Esophagus muscularis mucosa (tissue), 4 donors: ENCODE measurements around the gene CTRB2. TPM values are rescaled to one million over a fixed set of nuclear protein-coding genes. Genes with fewer than 3 reads are reported as not detected.

Source experiments
- DNase-seq: peaks from one replicate; pipeline ENCODE4 v3.0.0-alpha.2; 2017; ENCODE audit errors: extremely low spot score
- H3K27ac ChIP-seq, 4 donors: fragments of 200-600 bp; sonication (generic); replicated peaks in 1 of 4; 1 replicate in 3 of 4; 2 replicates in 1 of 4; pipeline ENCODE4 v1.5.1; 2016 to 2019; ENCODE audit warnings: mild to moderate bottlenecking in 1 of 4
- H3K27me3 ChIP-seq, 4 donors: fragments of 200-600 bp; sonication (generic); one replicate each; pipeline versions ENCODE4 v1.5.1 to v1.6.0; 2016 to 2019
- H3K36me3 ChIP-seq, 4 donors: fragments of 200-600 bp; sonication (generic); one replicate each; pipeline ENCODE4 v1.5.1; 2016 to 2019
- H3K4me1 ChIP-seq, 4 donors: fragments of 200-600 bp; sonication (generic); one replicate each; pipeline ENCODE4 v1.5.1; 2016 to 2019
- H3K4me3 ChIP-seq, 4 donors: fragments of 200-600 bp; sonication (generic); 1 replicate in 2 of 4; 2 replicates in 2 of 4; pipeline ENCODE4 v1.5.1; 2016 to 2019; ENCODE audit warnings: mild to moderate bottlenecking in 4 of 4, moderate library complexity in 1 of 4
- H3K9me3 ChIP-seq, 4 donors: fragments of 200-600 bp; sonication (generic); 1 replicate in 3 of 4; 2 replicates in 1 of 4; pipeline ENCODE4 v1.5.1; 2016 to 2019
- EP300 ChIP-seq: sonication (generic); formaldehyde crosslinking; IDR thresholded peaks from one replicate; pipeline ENCODE4 v1.6.1; 2017; ENCODE audit warnings: antibody characterized with exemption
- POLR2A ChIP-seq: fragments of 450-650 bp; IDR thresholded peaks from one replicate; pipeline ENCODE4 v1.6.1; 2017; ENCODE audit warnings: antibody characterized with exemption, moderate library complexity, mild to moderate bottlenecking, low read depth
- POLR2AphosphoS5 ChIP-seq, 2 donors: sonication (generic); formaldehyde crosslinking; IDR thresholded peaks; one replicate each; pipeline ENCODE4 v1.6.1; 2017; ENCODE audit warnings: antibody characterized with exemption in 2 of 2
- WGBS: methylation state at CpG from one replicate; pipeline ENCODE4 v1.1.5; 2018; 5-methylcytosine and 5-hydroxymethylcytosine counted together
- intact Hi-C: fragments of 100-400 bp; cut with DNase I; formaldehyde crosslinking; loops from one replicate; pipeline ENCODE4 v1.15.1; 2023
- total RNA-seq, 4 donors: library from RNA; depleted of rRNA; stranded (reverse); fragments of >200 nt; gene quantifications; one replicate each; pipeline versions ENCODE4 v1.1.0 to v1.2.1, GENCODE V29; 2016
- TF ChIP-seq, protein P1 (sequence below), 3 experiments: fragments of 200-600 bp in 2 of 3; fragments of 450-650 bp in 1 of 3; sonication (generic) in 2 of 3; IDR thresholded peaks; one replicate each; pipeline ENCODE4 v1.5.1; 2017 to 2019; ENCODE audit warnings: antibody characterized with exemption in 3 of 3, mild to moderate bottlenecking in 2 of 3, moderate library complexity in 1 of 3

The CTRB2 gene
- total RNA-seq, 4 donors from 2014 or later: not detected

DNA sequence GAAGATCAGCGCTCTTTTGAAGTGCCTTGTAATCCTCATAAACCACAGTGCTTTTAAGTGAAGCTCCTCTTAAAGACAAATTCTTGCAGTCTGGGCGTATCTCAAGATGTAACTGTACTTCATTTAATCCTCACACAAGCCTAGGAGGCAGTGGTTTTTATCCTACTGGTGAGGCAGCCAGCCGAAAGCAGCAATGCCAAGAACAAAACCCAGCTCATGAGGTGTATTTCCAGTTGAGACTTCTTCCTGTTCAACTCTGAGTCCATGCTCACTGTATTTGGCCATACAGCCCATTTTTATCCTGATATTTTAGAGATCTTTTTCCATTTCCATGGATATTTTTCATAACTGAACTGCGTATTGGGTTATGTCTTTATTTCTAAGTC is 13.7 kb downstream of the CTRB2 start:
- 95% methylated on average over 4 of the region's 4 CpGs for WGBS
- H3K9me3 ChIP-seq: no peaks in the 10 kb centered on the region
- no peak for DNase-seq
- no peak overlapping the region for H3K4me3 ChIP-seq
- peaks cover 0 to 22% (median 2%) of the 10 kb centered on the region in 4 donors for H3K27me3 ChIP-seq
- H3K36me3 ChIP-seq: no peaks in the 10 kb centered on the region
- peaks cover 0 to 3% (median 0%) of the 10 kb centered on the region in 4 donors for H3K4me1 ChIP-seq
- TF ChIP-seq POLR2AphosphoS5 (IDR thresholded peaks at IDR 0.05) (no peak), EP300 (no peak), POLR2A (no peak)
- TF ChIP-seq, protein P1, sequence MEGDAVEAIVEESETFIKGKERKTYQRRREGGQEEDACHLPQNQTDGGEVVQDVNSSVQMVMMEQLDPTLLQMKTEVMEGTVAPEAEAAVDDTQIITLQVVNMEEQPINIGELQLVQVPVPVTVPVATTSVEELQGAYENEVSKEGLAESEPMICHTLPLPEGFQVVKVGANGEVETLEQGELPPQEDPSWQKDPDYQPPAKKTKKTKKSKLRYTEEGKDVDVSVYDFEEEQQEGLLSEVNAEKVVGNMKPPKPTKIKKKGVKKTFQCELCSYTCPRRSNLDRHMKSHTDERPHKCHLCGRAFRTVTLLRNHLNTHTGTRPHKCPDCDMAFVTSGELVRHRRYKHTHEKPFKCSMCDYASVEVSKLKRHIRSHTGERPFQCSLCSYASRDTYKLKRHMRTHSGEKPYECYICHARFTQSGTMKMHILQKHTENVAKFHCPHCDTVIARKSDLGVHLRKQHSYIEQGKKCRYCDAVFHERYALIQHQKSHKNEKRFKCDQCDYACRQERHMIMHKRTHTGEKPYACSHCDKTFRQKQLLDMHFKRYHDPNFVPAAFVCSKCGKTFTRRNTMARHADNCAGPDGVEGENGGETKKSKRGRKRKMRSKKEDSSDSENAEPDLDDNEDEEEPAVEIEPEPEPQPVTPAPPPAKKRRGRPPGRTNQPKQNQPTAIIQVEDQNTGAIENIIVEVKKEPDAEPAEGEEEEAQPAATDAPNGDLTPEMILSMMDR (IDR thresholded peaks at IDR 0.05): no peak
- H3K27ac ChIP-seq: no peak overlapping the region
- intact Hi-C loops: no loop called here

- intact Hi-C loops: no loop called here
- TF ChIP-seq, protein P1 (IDR thresholded peaks at IDR 0.05): no peak
- TF ChIP-seq POLR2A (no peak), POLR2AphosphoS5 (IDR thresholded peaks at IDR 0.05) (no peak), EP300 (no peak)
- H3K4me1 ChIP-seq: no peaks in the 10 kb centered on the region
- no peak for DNase-seq
- H3K27me3 ChIP-seq: peaks cover 0 to 17% (median 0%) of the 10 kb centered on the region in 4 donors
- no peaks in the 10 kb centered on the region for H3K9me3 ChIP-seq
- 93% methylated on average over 13 of the region's 21 CpGs for WGBS
- H3K27ac ChIP-seq: no peak overlapping the region
- H3K36me3 ChIP-seq: no peaks in the 10 kb centered on the region
- H3K4me3 ChIP-seq: no peak overlapping the region
These were observed 14.2 kb downstream of the CTRB2 start for GRCh38 chr16:75192606-75193264.

DNA sequence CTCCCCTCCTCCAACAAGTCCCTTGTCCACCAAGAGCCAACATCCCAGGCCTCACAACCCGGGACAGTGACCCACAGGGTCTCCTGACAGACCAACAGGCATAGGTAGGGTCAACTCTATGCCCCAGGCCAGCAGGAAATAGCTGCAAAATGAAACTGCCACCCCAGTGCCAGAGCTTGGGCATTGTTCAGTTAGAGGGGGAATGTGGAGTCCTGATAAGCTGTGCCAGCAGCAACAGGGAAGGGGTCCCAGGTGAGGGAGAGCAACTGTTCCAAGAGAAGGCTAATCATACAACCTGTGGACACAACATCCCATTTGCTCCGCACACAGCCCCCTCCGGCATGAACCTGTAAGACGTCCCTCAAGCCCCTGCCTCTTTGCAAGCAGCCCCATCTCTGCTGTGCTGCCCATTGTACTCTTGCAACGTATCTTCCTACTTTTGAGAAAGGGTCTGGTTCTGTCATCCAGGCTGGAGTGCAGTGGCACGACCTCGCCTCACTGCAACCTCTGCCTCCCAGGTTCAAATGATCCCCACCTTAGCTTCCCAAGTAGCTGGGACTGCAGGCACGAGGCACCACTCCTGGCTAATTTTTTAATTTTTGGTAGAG is 17.2 kb downstream of the CTRB2 start:
- Histone ChIP-seq H3K4me3 (no peak overlapping the region), H3K36me3 (no peaks in the 10 kb centered on the region), H3K27me3 (peaks cover 0 to 3% (median 0%) of the 10 kb centered on the region in 4 donors), H3K9me3 (no peaks in the 10 kb centered on the region), H3K27ac (no peak overlapping the region), H3K4me1 (no peaks in the 10 kb centered on the region)
- TF ChIP-seq EP300 (no peak), POLR2AphosphoS5 (IDR thresholded peaks at IDR 0.05) (no peak), POLR2A (no peak)
- intact Hi-C loops: loop anchor here (10.0 kb wide), 1 partner anchor 335 kb away; no protein-coding TSS in a partner anchor
- no peak for DNase-seq
- WGBS: 88% methylated on average over 7 of the region's 8 CpGs

DNA sequence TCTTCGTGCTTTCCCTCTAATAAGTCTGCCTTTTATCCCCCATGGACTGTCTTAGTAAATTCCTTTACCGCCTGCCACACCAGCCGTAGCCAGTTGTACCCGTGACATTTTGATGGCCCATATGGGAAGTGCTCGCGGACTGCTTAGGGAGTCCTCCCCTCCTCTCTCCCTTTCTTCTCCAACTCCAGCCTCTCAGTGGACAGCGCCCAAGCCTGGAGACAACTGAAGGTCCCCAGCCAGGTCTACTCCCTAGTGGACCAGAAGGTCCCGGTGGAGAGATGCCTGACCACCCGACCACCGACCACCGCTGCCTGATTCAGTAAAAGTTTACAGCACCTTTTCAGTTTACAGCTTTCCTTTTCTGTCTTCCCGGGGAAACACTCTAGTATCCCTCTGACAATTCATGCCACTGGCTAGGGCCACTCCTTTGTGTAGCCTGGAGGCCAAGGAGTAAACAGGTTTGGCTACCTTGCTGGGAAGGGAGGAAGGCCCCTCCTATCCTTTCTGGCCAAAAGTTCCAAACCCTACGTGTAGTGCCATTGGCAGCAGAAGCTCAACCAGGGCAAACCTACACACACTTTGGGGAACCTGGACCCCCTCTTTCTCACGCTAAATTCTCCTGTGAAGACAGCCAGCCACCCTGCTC is 18.0 kb downstream of the CTRB2 start:
- 91% methylated on average over 14 of the region's 14 CpGs for WGBS
- Histone ChIP-seq H3K27me3 (peaks cover 0 to 3% (median 0%) of the 10 kb centered on the region in 4 donors), H3K27ac (no peak overlapping the region), H3K4me1 (no peaks in the 10 kb centered on the region), H3K36me3 (no peaks in the 10 kb centered on the region), H3K9me3 (no peaks in the 10 kb centered on the region), H3K4me3 (no peak overlapping the region)
- intact Hi-C loops: loop anchor here (10.0 kb wide), 1 partner anchor 336 kb away; no protein-coding TSS in a partner anchor
- no peak for DNase-seq
- TF ChIP-seq EP300 (no peak), POLR2AphosphoS5 (IDR thresholded peaks at IDR 0.05) (no peak), POLR2A (no peak)
- TF ChIP-seq, protein P1 (IDR thresholded peaks at IDR 0.05): no peak

DNA sequence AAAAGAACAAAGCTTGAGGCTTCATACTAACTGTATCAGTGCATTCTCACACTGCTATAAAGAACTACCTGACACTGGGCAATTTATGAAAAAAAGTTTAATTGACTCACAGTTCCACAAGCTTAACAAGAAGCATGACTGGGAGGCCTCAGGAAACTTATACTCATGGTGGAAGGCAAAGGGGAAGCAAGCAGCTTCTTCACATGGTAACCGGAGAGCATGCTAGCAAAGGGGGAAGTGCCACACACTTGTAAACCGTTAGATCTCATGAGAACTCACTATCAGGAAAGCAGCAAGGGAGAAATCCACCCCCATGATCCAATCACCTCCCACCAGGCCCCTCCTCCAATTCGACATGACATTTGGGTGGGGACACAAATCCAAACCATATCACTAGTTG is 25.3 kb downstream of the CTRB2 start:
- Histone ChIP-seq H3K9me3 (peaks cover 0 to 11% (median 7%) of the 10 kb centered on the region in 4 donors), H3K4me1 (no peaks in the 10 kb centered on the region), H3K27me3 (no peaks in the 10 kb centered on the region), H3K27ac (no peak overlapping the region), H3K36me3 (no peaks in the 10 kb centered on the region), H3K4me3 (no peak overlapping the region)
- TF ChIP-seq POLR2AphosphoS5 (IDR thresholded peaks at IDR 0.05): no peak
- TF ChIP-seq EP300: no peak
- TF ChIP-seq, protein P1 (IDR thresholded peaks at IDR 0.05): no peak
- no peak for TF ChIP-seq POLR2A
- intact Hi-C loops: loop anchor here (10.0 kb wide), 1 partner anchor 343 kb away; no protein-coding TSS in a partner anchor
- 57% methylated on average over 3 of the region's 3 CpGs for WGBS
- DNase-seq: no peak
